ENCODE data around the gene CTNNAL1. TPM values are rescaled to one million over a fixed set of nuclear protein-coding genes. Genes with fewer than 3 reads are reported as not detected.

CTNNAL1 gene
- total and polyA plus RNA-seq, 9 of the 15 experiments (the other 6 are each of a cell fraction or from before 2014, with no cell fraction given), result 23.2 to 78.0 (median 46.7) TPM

DNA sequence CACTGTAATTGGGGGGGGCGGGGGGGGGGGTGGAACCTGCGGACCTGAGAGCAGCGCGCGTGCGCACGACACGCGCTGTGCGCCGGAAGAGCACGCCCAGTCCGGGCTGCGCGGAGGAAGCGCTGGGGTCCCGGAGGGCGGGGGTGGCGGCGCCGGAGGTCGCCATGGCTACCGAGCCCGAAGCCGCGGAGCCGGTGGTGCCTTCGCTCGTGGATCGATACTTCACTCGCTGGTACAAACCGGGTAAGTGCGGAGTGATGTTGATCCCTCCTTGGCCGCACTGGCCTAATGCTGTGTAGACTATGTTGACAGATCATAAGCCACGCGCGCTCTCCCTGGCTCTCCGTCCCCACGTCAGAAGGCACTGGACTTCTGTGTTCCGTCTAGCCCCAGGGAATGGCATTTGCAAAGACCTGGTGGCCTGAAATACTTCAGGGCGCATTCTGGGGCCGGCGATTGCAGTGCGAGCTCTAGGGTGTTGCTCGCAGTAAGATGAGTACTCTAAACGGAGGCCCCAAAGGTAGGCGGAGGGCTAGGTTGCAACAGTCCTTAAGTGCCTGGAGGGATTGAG is 78.9 kb downstream of the CTNNAL1 start, which contains the start of gene ABITRAM (continued):
- TF ChIP-seq, protein P1, sequence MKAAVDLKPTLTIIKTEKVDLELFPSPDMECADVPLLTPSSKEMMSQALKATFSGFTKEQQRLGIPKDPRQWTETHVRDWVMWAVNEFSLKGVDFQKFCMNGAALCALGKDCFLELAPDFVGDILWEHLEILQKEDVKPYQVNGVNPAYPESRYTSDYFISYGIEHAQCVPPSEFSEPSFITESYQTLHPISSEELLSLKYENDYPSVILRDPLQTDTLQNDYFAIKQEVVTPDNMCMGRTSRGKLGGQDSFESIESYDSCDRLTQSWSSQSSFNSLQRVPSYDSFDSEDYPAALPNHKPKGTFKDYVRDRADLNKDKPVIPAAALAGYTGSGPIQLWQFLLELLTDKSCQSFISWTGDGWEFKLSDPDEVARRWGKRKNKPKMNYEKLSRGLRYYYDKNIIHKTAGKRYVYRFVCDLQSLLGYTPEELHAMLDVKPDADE (conservative IDR thresholded peaks at IDR 0.05; ENCODE audit: control insufficient read depth, low read depth, low read length), result peak; percentile 74
- TF ChIP-seq XRCC3 (IDR thresholded peaks at IDR 0.05), result no peak
- no peak for TF ChIP-seq MTF1 (CRISPR knock-in tag; IDR thresholded peaks at IDR 0.05; ENCODE audit: borderline replicate concordance)
- peak; percentile 9; the same call in 1 of the 2 replicates for TF ChIP-seq LCOR (CRISPR knock-in tag; IDR thresholded peaks at IDR 0.05)
- TF ChIP-seq KAT7 (CRISPR knock-in tag; IDR thresholded peaks at IDR 0.05; ENCODE audit: borderline replicate concordance), result 0 out of 2 replicates have a peak, but pooled peaks have one; percentile 6
- TF ChIP-seq, protein P2, sequence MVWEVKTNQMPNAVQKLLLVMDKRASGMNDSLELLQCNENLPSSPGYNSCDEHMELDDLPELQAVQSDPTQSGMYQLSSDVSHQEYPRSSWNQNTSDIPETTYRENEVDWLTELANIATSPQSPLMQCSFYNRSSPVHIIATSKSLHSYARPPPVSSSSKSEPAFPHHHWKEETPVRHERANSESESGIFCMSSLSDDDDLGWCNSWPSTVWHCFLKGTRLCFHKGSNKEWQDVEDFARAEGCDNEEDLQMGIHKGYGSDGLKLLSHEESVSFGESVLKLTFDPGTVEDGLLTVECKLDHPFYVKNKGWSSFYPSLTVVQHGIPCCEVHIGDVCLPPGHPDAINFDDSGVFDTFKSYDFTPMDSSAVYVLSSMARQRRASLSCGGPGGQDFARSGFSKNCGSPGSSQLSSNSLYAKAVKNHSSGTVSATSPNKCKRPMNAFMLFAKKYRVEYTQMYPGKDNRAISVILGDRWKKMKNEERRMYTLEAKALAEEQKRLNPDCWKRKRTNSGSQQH (CRISPR knock-in tag; IDR thresholded peaks at IDR 0.05), result peak; percentile 59; the same call in 1 of the 2 replicates
- no peak for TF ChIP-seq SIX5 (IDR thresholded peaks at IDR 0.05; ENCODE audit: borderline replicate concordance in 1 of 2, insufficient read depth in 1 of 2, low read depth in 1 of 2, low read length in 2 of 2)
- peak; percentile 92 for TF ChIP-seq MXI1 (IDR thresholded peaks at IDR 0.05; ENCODE audit: low read depth, low read length)
- TF ChIP-seq SPI1 (IDR thresholded peaks at IDR 0.05; ENCODE audit: borderline replicate concordance, low read depth, low read length), result peak; percentile 32
- TF ChIP-seq SMARCB1 (IDR thresholded peaks at IDR 0.05; ENCODE audit: insufficient read length, low read depth), result no peak
- TF ChIP-seq TAF1 (IDR thresholded peaks at IDR 0.05; ENCODE audit: control insufficient read depth, extremely low read depth, insufficient read depth, low read length, severe bottlenecking), result no peak
- TF ChIP-seq, protein P3, sequence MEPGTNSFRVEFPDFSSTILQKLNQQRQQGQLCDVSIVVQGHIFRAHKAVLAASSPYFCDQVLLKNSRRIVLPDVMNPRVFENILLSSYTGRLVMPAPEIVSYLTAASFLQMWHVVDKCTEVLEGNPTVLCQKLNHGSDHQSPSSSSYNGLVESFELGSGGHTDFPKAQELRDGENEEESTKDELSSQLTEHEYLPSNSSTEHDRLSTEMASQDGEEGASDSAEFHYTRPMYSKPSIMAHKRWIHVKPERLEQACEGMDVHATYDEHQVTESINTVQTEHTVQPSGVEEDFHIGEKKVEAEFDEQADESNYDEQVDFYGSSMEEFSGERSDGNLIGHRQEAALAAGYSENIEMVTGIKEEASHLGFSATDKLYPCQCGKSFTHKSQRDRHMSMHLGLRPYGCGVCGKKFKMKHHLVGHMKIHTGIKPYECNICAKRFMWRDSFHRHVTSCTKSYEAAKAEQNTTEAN (CRISPR knock-in tag; IDR thresholded peaks at IDR 0.05), result no peak
- TF ChIP-seq KLF1 (tag; IDR thresholded peaks at IDR 0.05), result peak; percentile 60; the same call in 1 of the 2 replicates
- no peak for TF ChIP-seq FOXM1 (IDR thresholded peaks at IDR 0.05; ENCODE audit: low read depth)
- 0 out of 2 replicates have a peak, but pooled peaks have one; percentile 66 for TF ChIP-seq FOXM1 (CRISPR knock-in tag; IDR thresholded peaks at IDR 0.05; ENCODE audit: low read depth)
- TF ChIP-seq, protein P4, sequence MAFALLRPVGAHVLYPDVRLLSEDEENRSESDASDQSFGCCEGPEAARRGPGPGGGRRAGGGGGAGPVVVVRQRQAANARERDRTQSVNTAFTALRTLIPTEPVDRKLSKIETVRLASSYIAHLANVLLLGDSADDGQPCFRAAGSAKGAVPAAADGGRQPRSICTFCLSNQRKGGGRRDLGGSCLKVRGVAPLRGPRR (CRISPR knock-in tag; IDR thresholded peaks at IDR 0.05), result no peak
- TF ChIP-seq KLF16 (IDR thresholded peaks at IDR 0.05), result no peak
- TF ChIP-seq FOXK2 (conservative IDR thresholded peaks at IDR 0.05 in 1 of 2, IDR thresholded peaks at IDR 0.05 in 1 of 2; ENCODE audit: low read depth in 2 of 2), result peak in 1 of 2 experiments; percentile 15; a peak in 1 of 4 replicates
- TF ChIP-seq ZBED1 (IDR thresholded peaks at IDR 0.05), result no peak
- no peak for TF ChIP-seq ZNF436 (CRISPR knock-in tag; IDR thresholded peaks at IDR 0.05)
- no peak; the same call in 1 of the 2 replicates for TF ChIP-seq HCFC1 (IDR thresholded peaks at IDR 0.05; ENCODE audit: low read depth, low read length)
- peak; percentile 58 for TF ChIP-seq KDM5B (IDR thresholded peaks at IDR 0.05; ENCODE audit: insufficient replicate concordance, low read depth, low read length)
- no peak for TF ChIP-seq ZNF175 (CRISPR knock-in tag; IDR thresholded peaks at IDR 0.05; ENCODE audit: low read depth)
- peak in 1 of 2 experiments; percentile 55; a peak in 1 of 4 replicates for TF ChIP-seq CSDE1 (IDR thresholded peaks at IDR 0.05)
- TF ChIP-seq GABPA (tag; conservative IDR thresholded peaks at IDR 0.05; ENCODE audit: low read depth), result peak; percentile 94
